Stomach smooth muscle (tissue), 2 donors: Measurements from ENCODE around the gene CARD14.
"Not testable (repeated sequence)": the region's sequence is repeated elsewhere in the genome, so short reads cannot be mapped to it uniquely, and the experiment has no call there.

Source experiments
- H3K27ac ChIP-seq: one replicate; pipeline ENCODE4 v1.7.0; 2013; ENCODE audit warnings: mild to moderate bottlenecking, low read length, inconsistent platforms
- H3K27me3 ChIP-seq, 2 donors: one replicate each; pipeline ENCODE4 v1.7.0; 2013; ENCODE audit warnings: low read length in 2 of 2; ENCODE audit not compliant: insufficient read depth in 2 of 2, control insufficient read depth in 1 of 2
- H3K36me3 ChIP-seq, 2 donors: one replicate each; pipeline ENCODE4 v1.7.0; 2013; ENCODE audit warnings: low read length in 2 of 2; ENCODE audit not compliant: control insufficient read depth in 2 of 2, insufficient read depth in 2 of 2
- H3K4me1 ChIP-seq: one replicate; pipeline ENCODE4 v1.7.0; 2013; ENCODE audit warnings: low read length; ENCODE audit not compliant: control insufficient read depth, insufficient read depth
- H3K4me3 ChIP-seq, 2 donors: one replicate each; pipeline ENCODE4 v1.7.0; 2013; ENCODE audit warnings: low read length in 2 of 2
- H3K9ac ChIP-seq, 2 donors: one replicate each; pipeline ENCODE4 v1.7.0; 2013; ENCODE audit warnings: low read length in 2 of 2, mild to moderate bottlenecking in 1 of 2
- H3K9me3 ChIP-seq, 2 donors: one replicate each; pipeline ENCODE4 v1.7.0; 2013; ENCODE audit warnings: low read length in 2 of 2; ENCODE audit not compliant: control insufficient read depth in 2 of 2
- donor health status: healthy.
- donor health status: Pancreatic carcinoma.

The CARD14 gene

DNA sequence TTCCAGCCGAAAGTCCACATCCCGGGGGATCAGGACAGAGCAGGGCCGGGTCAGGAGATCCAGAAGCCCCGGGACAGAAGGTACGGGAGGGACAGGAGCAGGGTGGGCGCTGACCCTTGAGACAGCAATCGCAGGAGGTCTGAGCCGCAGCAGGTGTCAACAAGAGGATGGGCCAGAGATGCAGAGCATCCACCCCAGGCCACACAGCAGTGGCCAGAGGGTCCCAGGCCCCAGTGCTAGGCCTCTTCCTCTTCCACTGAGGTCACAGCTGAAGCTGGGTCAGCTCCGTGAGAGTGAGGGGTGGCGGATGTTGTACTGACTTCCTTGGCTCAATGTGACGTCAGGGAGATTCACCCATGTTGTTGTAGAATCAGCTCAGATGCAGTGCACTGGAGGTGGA is 82.1 kb downstream of the CARD14 start:
- H3K36me3 ChIP-seq, result peaks cover 9 to 30% of the 10 kb centered on the region in 2 donors
- H3K27me3 ChIP-seq, result no peaks in the 10 kb centered on the region
- H3K27ac ChIP-seq, result no peak overlapping the region
- no peak overlapping the region for H3K4me3 ChIP-seq
- no peak overlapping the region for H3K9ac ChIP-seq
- no peaks in the 10 kb centered on the region for H3K9me3 ChIP-seq
- H3K4me1 ChIP-seq, result no peaks in the 10 kb centered on the region

DNA sequence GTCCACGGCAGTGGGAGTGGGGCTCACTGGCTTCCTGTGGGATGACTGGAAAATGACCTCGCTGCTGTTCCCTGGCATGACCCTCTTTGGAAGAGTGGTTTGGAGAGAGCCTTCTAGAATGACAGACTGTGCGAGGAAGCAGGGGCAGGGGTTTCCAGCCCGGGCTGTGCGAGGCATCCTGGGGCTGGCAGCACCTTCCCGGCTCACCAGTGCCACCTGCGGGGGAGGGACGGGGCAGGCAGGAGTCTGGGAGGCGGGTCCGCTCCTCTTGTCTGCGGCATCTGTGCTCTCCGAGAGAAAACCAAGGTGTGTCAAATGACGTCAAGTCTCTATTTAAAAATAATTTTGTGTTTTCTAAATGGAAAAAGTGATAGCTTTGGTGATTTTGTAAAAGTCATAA is 83.0 kb downstream of the CARD14 start:
- H3K36me3 ChIP-seq, result peaks cover 9 to 27% of the 10 kb centered on the region in 2 donors

DNA sequence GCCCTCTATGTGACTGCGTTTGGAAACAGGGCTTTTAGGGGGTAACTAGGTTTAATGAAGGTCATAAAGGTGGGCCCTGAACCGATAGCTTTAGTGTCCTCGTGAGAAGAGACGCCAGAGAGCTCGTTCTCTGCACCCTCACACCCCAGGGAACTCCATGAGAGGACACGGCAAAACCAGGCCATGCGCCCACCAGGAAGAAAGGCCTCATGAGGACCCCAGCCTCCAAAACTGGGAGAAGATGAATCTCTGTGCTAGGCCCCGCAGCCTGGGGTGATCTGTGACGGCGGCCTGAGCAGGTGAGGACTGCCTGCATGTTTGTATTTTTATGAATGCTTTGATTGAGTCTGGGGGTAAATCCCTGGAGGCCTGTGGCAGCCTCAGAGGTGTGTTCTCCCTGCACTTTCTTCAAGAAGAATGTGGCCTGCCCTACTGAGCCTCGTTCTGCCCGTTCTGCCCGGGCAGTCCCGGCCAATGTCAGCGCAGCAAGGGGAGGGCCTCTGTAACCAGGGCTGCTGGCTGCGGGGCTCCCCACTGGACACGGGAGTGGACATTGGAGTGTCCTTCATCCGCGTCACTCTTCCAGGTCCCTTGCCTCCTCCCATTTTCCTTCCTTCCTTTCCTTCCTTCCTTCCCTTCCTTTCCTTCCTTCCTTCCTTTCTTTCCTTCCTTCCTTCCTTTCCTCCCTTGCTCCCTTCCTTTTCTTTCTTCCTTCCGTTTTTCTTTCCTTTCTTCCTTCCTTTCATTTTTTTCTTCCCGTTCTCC is 84.0 kb downstream of the CARD14 start:
- Histone ChIP-seq H3K9me3 (no peaks in the 10 kb centered on the region), H3K27ac (no peak overlapping the region), H3K9ac (no peak overlapping the region), H3K36me3 (peaks cover 9 to 22% of the 10 kb centered on the region in 2 donors), H3K4me1 (no peaks in the 10 kb centered on the region), H3K4me3 (no peak overlapping the region), H3K27me3 (no peaks in the 10 kb centered on the region)

More for the DNA sequence above, 83.0 kb downstream of the CARD14 start:
- Histone ChIP-seq H3K27me3 (no peaks in the 10 kb centered on the region), H3K4me1 (no peaks in the 10 kb centered on the region), H3K9me3 (no peaks in the 10 kb centered on the region), H3K9ac (no peak overlapping the region), H3K27ac (no peak overlapping the region), H3K4me3 (no peak overlapping the region)

DNA sequence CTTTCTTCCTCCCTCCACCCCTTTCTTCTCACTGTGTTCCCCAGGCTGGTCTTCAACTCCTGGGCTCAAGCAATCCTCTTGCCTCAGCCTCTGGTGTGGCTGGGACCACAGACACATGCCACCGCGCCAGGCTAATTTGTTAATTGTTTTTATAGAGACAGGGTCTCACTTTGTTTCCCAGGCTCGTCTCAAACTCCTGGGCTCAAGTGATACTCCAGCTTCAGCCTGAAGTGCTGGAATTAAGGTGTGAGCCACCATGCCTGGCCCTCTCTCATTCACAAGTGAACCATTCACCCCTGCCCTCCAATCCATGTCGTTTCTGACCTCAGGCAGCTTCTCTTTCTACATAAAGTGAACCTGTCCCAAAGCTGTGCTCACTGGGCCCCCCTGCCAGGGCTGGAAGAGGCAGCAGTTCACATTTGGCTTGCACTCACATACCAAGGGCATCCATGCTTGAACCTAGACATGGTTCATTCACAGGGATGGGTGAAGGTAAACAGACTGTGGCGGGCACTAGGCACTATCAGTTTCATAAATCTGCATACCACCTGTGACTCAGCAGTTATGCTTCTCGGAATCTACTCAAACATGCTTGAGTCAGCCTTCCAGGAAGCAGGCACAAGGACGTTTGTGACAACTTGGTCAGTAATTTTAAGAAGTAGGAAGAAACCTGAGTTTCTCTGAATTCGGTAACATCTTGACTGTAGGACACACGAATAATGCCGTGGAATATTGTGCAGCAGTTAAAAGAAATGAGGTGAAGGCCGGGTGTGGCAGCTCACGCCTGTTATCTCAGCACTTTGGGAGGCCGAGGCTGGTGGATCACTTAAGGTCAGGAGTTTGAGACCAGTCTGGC is 84.8 kb downstream of the CARD14 start:
- Histone ChIP-seq H3K9me3 (no peaks in the 10 kb centered on the region), H3K9ac (no peak overlapping the region), H3K4me1 (peaks cover under 1% of the 10 kb centered on the region), H3K27ac (no peak overlapping the region), H3K27me3 (no peaks in the 10 kb centered on the region), H3K36me3 (peaks cover 6 to 22% of the 10 kb centered on the region in 2 donors), H3K4me3 (no peak overlapping the region)

DNA sequence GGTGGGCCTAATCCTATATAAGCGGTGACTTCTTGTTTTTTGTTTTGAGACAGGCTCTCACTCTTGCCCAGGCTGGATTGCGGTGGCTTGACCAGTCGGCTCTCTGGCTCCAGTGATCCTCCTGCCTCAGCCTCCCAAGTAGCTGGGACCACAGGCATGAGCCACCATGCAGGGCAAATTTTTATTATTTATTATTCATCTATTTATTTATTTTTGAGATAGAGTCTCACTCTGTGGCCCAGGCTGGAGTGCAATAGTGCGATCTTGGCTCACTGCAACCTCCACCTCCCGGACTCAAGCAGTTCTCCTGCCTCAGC is 86.2 kb downstream of the CARD14 start:
- Histone ChIP-seq H3K27ac (no peak overlapping the region), H3K27me3 (no peaks in the 10 kb centered on the region), H3K36me3 (peaks cover 6 to 18% of the 10 kb centered on the region in 2 donors), H3K4me3 (no peak overlapping the region), H3K9me3 (no peaks in the 10 kb centered on the region), H3K9ac (no peak overlapping the region), H3K4me1 (peaks cover 7% of the 10 kb centered on the region)

DNA sequence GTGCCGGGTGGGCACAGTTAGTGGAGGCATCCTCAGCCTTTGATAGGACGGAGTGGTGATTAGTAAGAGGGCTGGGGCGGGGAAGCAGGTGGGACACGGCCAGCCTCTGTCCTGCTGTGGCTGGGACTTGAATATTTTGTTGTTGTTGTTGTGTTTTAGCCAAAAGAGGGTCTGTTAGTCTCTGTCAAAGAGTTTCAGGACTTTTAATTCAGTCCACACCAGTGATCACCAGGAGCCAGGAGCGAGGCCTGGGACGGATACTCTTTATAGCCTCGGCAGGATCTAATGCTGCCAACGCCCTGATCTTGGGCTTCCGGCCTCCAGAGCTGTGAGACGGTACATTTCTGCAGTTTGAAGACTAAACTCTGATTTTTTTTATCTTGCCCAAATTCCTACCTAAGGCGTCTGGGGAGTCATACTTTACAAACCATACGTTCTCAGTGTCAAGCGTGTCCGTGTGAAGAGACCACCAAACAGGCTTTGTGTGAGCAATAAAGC is 87.9 kb downstream of the CARD14 start:
- Histone ChIP-seq H3K36me3 (peaks cover 3 to 5% of the 10 kb centered on the region in 2 donors), H3K27ac (no peak overlapping the region), H3K4me3 (no peak overlapping the region), H3K9ac (no peak overlapping the region), H3K4me1 (peaks cover 21% of the 10 kb centered on the region), H3K27me3 (no peaks in the 10 kb centered on the region), H3K9me3 (no peaks in the 10 kb centered on the region)

DNA sequence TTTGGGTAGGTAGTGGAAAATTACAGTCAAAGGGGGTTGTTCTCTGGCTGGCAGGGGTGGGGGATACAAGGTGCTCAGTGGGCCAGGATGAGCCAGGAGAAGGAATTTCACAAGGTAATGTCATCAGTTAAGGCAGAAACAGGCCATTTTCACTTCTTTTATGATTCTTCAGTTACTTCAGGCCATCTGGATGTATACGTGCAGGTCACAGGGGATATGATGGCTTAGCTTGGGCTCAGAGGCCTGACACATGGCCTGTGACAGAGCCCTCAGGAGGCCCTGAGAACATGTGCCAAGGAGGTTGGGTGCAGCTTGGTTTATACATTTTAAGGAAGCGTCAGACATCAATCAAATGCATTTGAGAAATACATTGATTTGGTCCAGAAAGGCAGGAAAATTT is 88.5 kb downstream of the CARD14 start:
- H3K9ac ChIP-seq, H3K27me3 ChIP-seq, H3K4me3 ChIP-seq, H3K9me3 ChIP-seq, H3K27ac ChIP-seq, H3K36me3 ChIP-seq: not testable (repeated sequence)
- H3K4me1 ChIP-seq, result peaks cover 26% of the 10 kb centered on the region
